Liver (tissue), 3 donors: ENCODE results near the gene PIAS4.

Source experiments
- ATF3 ChIP-seq: IDR thresholded peaks from 2 replicates; pipeline ENCODE4 v1.6.1; 2016; ENCODE audit warnings: antibody characterized with exemption
- CTCF ChIP-seq: fragments of 150-350 bp; IDR thresholded peaks from 2 replicates; pipeline ENCODE4 v1.5.1; 2017; ENCODE audit warnings: improper control_type of control experiment, low read depth, low read length; ENCODE audit not compliant: missing input control
- GABPA ChIP-seq, 2 donors: IDR thresholded peaks in 1 of 2; conservative IDR thresholded peaks in 1 of 2; 2 replicates each; pipeline ENCODE4 v1.6.1; 2016; ENCODE audit warnings: antibody characterized with exemption in 2 of 2, mild to moderate bottlenecking in 1 of 2, moderate library complexity in 1 of 2
- NR2F2 ChIP-seq: IDR thresholded peaks from 2 replicates; pipeline ENCODE4 v1.6.1; 2016; ENCODE audit warnings: antibody characterized with exemption
- TAF1 ChIP-seq: conservative IDR thresholded peaks from 2 replicates; pipeline ENCODE4 v1.6.1; 2016; ENCODE audit warnings: antibody characterized with exemption, mild to moderate bottlenecking
- YY1 ChIP-seq: IDR thresholded peaks from 2 replicates; pipeline ENCODE4 v1.6.1; 2016; ENCODE audit warnings: antibody characterized with exemption, mild to moderate bottlenecking
- TF ChIP-seq, protein P1 (sequence below): IDR thresholded peaks from 2 replicates; pipeline ENCODE4 v1.6.1; 2016; ENCODE audit warnings: antibody characterized with exemption, mild to moderate bottlenecking
- donor health status: healthy.
- donor health status: healthy.

DNA sequence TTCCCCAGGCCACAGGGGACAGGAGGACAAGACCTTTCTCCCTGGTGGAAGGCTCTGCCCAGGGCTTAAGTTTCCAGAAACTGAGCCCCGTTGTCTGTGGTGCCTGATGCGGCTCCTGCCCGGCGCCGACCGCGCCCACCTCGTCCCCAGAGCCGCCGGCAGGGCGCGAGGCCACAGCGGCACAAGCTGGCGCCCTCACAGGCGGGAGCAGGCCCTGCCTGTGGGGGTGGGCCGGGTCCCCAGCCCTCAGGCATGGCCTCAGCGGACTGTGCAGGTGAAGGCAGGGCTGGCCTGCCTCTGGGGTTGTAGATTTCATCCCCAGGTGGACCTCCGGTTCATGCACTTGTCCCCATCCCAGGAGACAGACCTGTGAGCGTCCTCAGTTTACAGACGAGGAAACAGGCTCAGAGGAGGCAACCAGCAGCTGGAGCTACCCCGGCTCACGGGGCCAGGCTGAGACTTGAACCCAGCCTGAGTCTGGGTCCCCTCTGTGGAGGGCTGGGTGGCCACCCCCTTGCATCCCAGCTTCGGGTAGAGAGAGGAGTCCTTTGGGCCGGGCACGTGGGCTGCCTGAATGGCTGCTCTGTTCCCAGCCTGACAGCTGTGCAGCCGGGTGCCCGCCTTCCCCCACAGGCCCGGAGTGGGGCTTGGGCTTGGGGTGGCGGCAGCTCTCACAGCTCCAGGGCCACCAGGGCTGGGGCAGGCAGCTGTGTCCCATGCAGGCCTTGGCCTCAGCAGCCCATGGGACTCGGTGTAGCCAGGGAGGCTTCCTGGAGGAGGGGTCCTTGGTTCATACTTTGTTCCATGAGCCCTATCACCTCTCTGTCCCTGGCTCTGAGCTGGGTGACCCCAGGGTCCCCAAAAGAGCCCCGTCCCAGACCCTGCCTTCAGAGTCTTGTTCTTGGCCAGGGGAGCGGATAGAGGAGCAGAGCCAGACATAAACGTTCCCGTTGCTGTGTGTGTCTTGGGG lies 26.8 kb downstream of the PIAS4 start:
- TF ChIP-seq NR2F2 (no peak), CTCF (no peak), GABPA (IDR thresholded peaks at IDR 0.05 in 1 of 2, conservative IDR thresholded peaks at IDR 0.05 in 1 of 2) (no peak), YY1 (no peak), ATF3 (no peak), TAF1 (no peak)
- TF ChIP-seq, protein P1, sequence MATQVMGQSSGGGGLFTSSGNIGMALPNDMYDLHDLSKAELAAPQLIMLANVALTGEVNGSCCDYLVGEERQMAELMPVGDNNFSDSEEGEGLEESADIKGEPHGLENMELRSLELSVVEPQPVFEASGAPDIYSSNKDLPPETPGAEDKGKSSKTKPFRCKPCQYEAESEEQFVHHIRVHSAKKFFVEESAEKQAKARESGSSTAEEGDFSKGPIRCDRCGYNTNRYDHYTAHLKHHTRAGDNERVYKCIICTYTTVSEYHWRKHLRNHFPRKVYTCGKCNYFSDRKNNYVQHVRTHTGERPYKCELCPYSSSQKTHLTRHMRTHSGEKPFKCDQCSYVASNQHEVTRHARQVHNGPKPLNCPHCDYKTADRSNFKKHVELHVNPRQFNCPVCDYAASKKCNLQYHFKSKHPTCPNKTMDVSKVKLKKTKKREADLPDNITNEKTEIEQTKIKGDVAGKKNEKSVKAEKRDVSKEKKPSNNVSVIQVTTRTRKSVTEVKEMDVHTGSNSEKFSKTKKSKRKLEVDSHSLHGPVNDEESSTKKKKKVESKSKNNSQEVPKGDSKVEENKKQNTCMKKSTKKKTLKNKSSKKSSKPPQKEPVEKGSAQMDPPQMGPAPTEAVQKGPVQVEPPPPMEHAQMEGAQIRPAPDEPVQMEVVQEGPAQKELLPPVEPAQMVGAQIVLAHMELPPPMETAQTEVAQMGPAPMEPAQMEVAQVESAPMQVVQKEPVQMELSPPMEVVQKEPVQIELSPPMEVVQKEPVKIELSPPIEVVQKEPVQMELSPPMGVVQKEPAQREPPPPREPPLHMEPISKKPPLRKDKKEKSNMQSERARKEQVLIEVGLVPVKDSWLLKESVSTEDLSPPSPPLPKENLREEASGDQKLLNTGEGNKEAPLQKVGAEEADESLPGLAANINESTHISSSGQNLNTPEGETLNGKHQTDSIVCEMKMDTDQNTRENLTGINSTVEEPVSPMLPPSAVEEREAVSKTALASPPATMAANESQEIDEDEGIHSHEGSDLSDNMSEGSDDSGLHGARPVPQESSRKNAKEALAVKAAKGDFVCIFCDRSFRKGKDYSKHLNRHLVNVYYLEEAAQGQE: no peak
